Thyroid gland (tissue), 4 donors: ENCODE data around the gene PPM1E. TPM values are rescaled to one million over a fixed set of nuclear protein-coding genes. Genes with fewer than 3 reads are reported as not detected.
"Not testable (repeated sequence)": the region's sequence is repeated elsewhere in the genome, so short reads cannot be mapped to it uniquely, and the experiment has no call there.

Source experiments
- DNase-seq, 2 donors: peaks; one replicate each; pipeline ENCODE4 v3.0.0-alpha.2; 2019
- H3K27ac ChIP-seq, 3 donors: fragments of 200-600 bp; sonication (generic); 1 replicate in 2 of 3; 2 replicates in 1 of 3; pipeline ENCODE4 v1.5.1; 2016 to 2019; ENCODE audit warnings: mild to moderate bottlenecking in 1 of 3, moderate library complexity in 1 of 3
- H3K27me3 ChIP-seq: fragments of 200-600 bp; sonication (generic); one replicate; pipeline ENCODE4 v1.5.1; 2019
- H3K36me3 ChIP-seq, 2 donors: fragments of 200-600 bp; sonication (generic); one replicate each; pipeline ENCODE4 v1.5.1; 2016 to 2019
- H3K4me1 ChIP-seq, 2 donors: fragments of 200-600 bp; sonication (generic); one replicate each; pipeline ENCODE4 v1.5.1; 2017 to 2019
- H3K4me3 ChIP-seq, 3 donors: fragments of 200-600 bp; sonication (generic); replicated peaks in 1 of 3; 1 replicate in 2 of 3; 2 replicates in 1 of 3; pipeline ENCODE4 v1.5.1; 2016; ENCODE audit warnings: mild to moderate bottlenecking in 1 of 3
- H3K9me3 ChIP-seq: fragments of 200-600 bp; sonication (generic); one replicate; pipeline ENCODE4 v1.5.1; 2017
- CTCF ChIP-seq, 6 experiments: fragments of 200-600 bp in 3 of 6; fragments of 450-650 bp in 3 of 6; sonication (generic) in 3 of 6; IDR thresholded peaks; one replicate each; pipeline ENCODE4 v1.5.1; 2016 to 2019; ENCODE audit warnings: antibody characterized with exemption in 6 of 6, mild to moderate bottlenecking in 2 of 6, inconsistent platforms in 1 of 6, moderate library complexity in 1 of 6
- POLR2A ChIP-seq, 2 donors: fragments of 450-650 bp; IDR thresholded peaks; one replicate each; pipeline ENCODE4 v1.6.1; 2017; ENCODE audit warnings: antibody characterized with exemption in 2 of 2, mild to moderate bottlenecking in 2 of 2, moderate library complexity in 1 of 2
- WGBS, 2 donors: methylation state at CpG; one replicate each; pipeline ENCODE4 v1.1.5; 2017; 5-methylcytosine and 5-hydroxymethylcytosine counted together
- intact Hi-C: fragments of 100-400 bp; cut with DNase I; formaldehyde crosslinking; loops from one replicate; pipeline ENCODE4 v1.15.1; 2023
- total RNA-seq, 4 donors: library from RNA; depleted of rRNA; stranded (reverse); fragments of >200 nt; gene quantifications; one replicate each; pipeline ENCODE4 v1.2.3, GENCODE V29; 2016

Gene PPM1E
- total RNA-seq, 4 donors from 2014 or later = 0.11 to 0.13 (median 0.13) TPM; not detected in 1

- Histone ChIP-seq H3K9me3 (no peaks in the 10 kb centered on the region), H3K4me3 (no peak overlapping the region), H3K4me1 (no peaks in the 10 kb centered on the region), H3K27me3 (no peaks in the 10 kb centered on the region), H3K27ac (no peak overlapping the region), H3K36me3 (no peaks in the 10 kb centered on the region)
- 90 to 95% methylated on average over 1 of the region's 1 CpG for WGBS, 2 donors
- no peak for DNase-seq
- TF ChIP-seq POLR2A (IDR thresholded peaks at IDR 0.05) = no peak
- TF ChIP-seq CTCF (IDR thresholded peaks at IDR 0.05) = no peak
- intact Hi-C loops = no loop called here
Observed at GRCh38 chr17:58831780-58832179, 76.1 kb downstream of the PPM1E start.

GRCh38 chr17:58832514-58832913 lies 76.9 kb downstream of the PPM1E start:
- 90 to 91% methylated on average over 3 of the region's 3 CpGs for WGBS, 2 donors
- DNase-seq = no peak
- TF ChIP-seq CTCF (IDR thresholded peaks at IDR 0.05) (no peak), POLR2A (IDR thresholded peaks at IDR 0.05) (no peak)
- intact Hi-C loops = no loop called here
- H3K9me3 ChIP-seq = no peaks in the 10 kb centered on the region
- H3K27me3 ChIP-seq = no peaks in the 10 kb centered on the region
- H3K4me3 ChIP-seq = no peak overlapping the region
- H3K36me3 ChIP-seq = no peaks in the 10 kb centered on the region
- no peaks in the 10 kb centered on the region for H3K4me1 ChIP-seq
- H3K27ac ChIP-seq = no peak overlapping the region

- Histone ChIP-seq H3K27ac (no peak overlapping the region), H3K36me3 (no peaks in the 10 kb centered on the region), H3K4me3 (no peak overlapping the region), H3K4me1 (no peaks in the 10 kb centered on the region), H3K9me3 (no peaks in the 10 kb centered on the region), H3K27me3 (no peaks in the 10 kb centered on the region)
- 94% methylated on average over 5 of the region's 5 CpGs for WGBS, 2 donors
- no peak for TF ChIP-seq CTCF (IDR thresholded peaks at IDR 0.05)
- TF ChIP-seq POLR2A (IDR thresholded peaks at IDR 0.05) = no peak
- no peak for DNase-seq
- intact Hi-C loops = no loop called here
Observed at GRCh38 chr17:58837699-58838098, 82.0 kb downstream of the PPM1E start.

GRCh38 chr17:58840820-58841612 lies 85.4 kb downstream of the PPM1E start:
- no peak for DNase-seq
- Histone ChIP-seq H3K4me1 (no peaks in the 10 kb centered on the region), H3K9me3 (no peaks in the 10 kb centered on the region), H3K4me3 (no peak overlapping the region), H3K27me3 (no peaks in the 10 kb centered on the region), H3K36me3 (no peaks in the 10 kb centered on the region), H3K27ac (no peak overlapping the region)
- intact Hi-C loops = no loop called here
- WGBS, 2 donors = 69 to 78% methylated on average over 4 of the region's 4 CpGs
- TF ChIP-seq CTCF (IDR thresholded peaks at IDR 0.05) (no peak), POLR2A (IDR thresholded peaks at IDR 0.05) (no peak)

GRCh38 chr17:58846413-58846812 lies 90.8 kb downstream of the PPM1E start:
- H3K36me3 ChIP-seq, H3K27ac ChIP-seq, H3K4me1 ChIP-seq, H3K9me3 ChIP-seq, H3K27me3 ChIP-seq, DNase-seq, intact Hi-C loops, H3K4me3 ChIP-seq: not testable (repeated sequence)
- WGBS, 2 donors = 88 to 96% methylated on average over 3 of the region's 3 CpGs

- H3K27ac ChIP-seq, DNase-seq, H3K4me1 ChIP-seq, H3K36me3 ChIP-seq, H3K4me3 ChIP-seq, H3K9me3 ChIP-seq, H3K27me3 ChIP-seq, intact Hi-C loops: not testable (repeated sequence)
- 88 to 100% methylated on average over 2 of the region's 2 CpGs for WGBS, 2 donors
Observed at GRCh38 chr17:58850106-58850505, 94.5 kb downstream of the PPM1E start.
